SK-N-MC (cell line): ENCODE data around the gene DSN1.
A peak's percentile ranks its signal among the peaks of the same experiment; 100 is the strongest.

ENCODE experiments used
- EZH2 ChIP-seq: fragments of 200-600 bp; sonication (generic); IDR thresholded peaks from one replicate; pipeline ENCODE4 v1.6.1; 2017; ENCODE audit warnings: antibody characterized with exemption
- FOXP2 ChIP-seq: optimal IDR thresholded peaks from 2 replicates; pipeline ENCODE3; 2011; ENCODE audit warnings: mild to moderate bottlenecking, moderate library complexity; ENCODE audit not compliant: insufficient read depth; ENCODE audit errors: extremely low read length, control extremely low read depth
- POLR2AphosphoS5 ChIP-seq: IDR thresholded peaks from 2 replicates; pipeline ENCODE4 v1.6.1; 2012; ENCODE audit warnings: mild to moderate bottlenecking, low read depth, low read length, borderline replicate concordance

GRCh38 chr20:36773597-36774390, at the start of gene DSN1:
- TF ChIP-seq EZH2 = no peak
- TF ChIP-seq POLR2AphosphoS5 = peak; percentile 95
- TF ChIP-seq FOXP2 = no peak
